Endothelial cell of umbilical vein (primary cell): Measurements from ENCODE around the gene BEND3. TPM values are rescaled to one million over a fixed set of nuclear protein-coding genes. Genes with fewer than 3 reads are reported as not detected.

Source experiments
- BruUV-seq: library from RNA; stranded (reverse); fragments of 400-500 nt; replicated peaks from 2 replicates; lab custom pipeline; 2021; lab: Mats Ljungman, UMichigan
- CTCF ChIA-PET: fragments of 300-600, 350-600 bp; sonication (Branson Sonifier 250); formaldehyde crosslinking; loops from one replicate; lab custom pipeline; 2021; ENCODE audit warnings: antibody characterized with exemption, inconsistent platforms; lab: Charles Lee
- POLR2A ChIA-PET: fragments of 300-600, 350-600 bp; sonication (Branson Sonifier 250); formaldehyde crosslinking; loops from one replicate; lab custom pipeline; 2021; ENCODE audit warnings: antibody characterized with exemption, inconsistent platforms; lab: Charles Lee
- DNase-seq: peaks from one replicate; pipeline ENCODE4 v3.0.0-alpha.2; 2011; ENCODE audit warnings: low read depth, low spot score
- FAIRE-seq: peaks from 2 replicates; lab custom pipeline; 2011; peaks lifted over from hg19 to GRCh38; lab: Jason Lieb, UNC
- H2AFZ ChIP-seq: 2 replicates; pipeline ENCODE4 v1.6.0; 2012; ENCODE audit warnings: low read depth, low read length, control low read depth, inconsistent platforms
- H3K27ac ChIP-seq: 2 replicates; pipeline ENCODE4 v1.5.1; 2011; ENCODE audit warnings: low read depth, mild to moderate bottlenecking, control low read depth, low read length, moderate library complexity; ENCODE audit not compliant: insufficient read depth
- H3K27me3 ChIP-seq, 2 experiments: 2 replicates each; pipeline versions ENCODE4 v1.6.0 to v1.6.1; 2011; ENCODE audit warnings: low read length in 2 of 2, mixed read lengths in 1 of 2; ENCODE audit not compliant: control insufficient read depth in 2 of 2, insufficient read depth in 2 of 2
- H3K36me3 ChIP-seq, 2 experiments: 2 replicates in 1 of 2; 3 replicates in 1 of 2; pipeline ENCODE4 v1.5.1; 2011; ENCODE audit warnings: low read length in 2 of 2, mild to moderate bottlenecking in 1 of 2, moderate library complexity in 1 of 2; ENCODE audit not compliant: control insufficient read depth in 2 of 2, insufficient read depth in 2 of 2; ENCODE audit errors: extremely low read depth in 1 of 2
- H3K4me1 ChIP-seq: 3 replicates; pipeline ENCODE4 v1.5.1; 2011; ENCODE audit warnings: mild to moderate bottlenecking, low read length; ENCODE audit not compliant: control insufficient read depth, insufficient read depth; ENCODE audit errors: extremely low read depth
- H3K4me2 ChIP-seq: 2 replicates; pipeline ENCODE4 v1.6.1; 2011; ENCODE audit warnings: low read length, control low read depth, mixed read lengths; ENCODE audit not compliant: insufficient read depth
- H3K4me3 ChIP-seq, 3 experiments: fragments of 200-600 bp in 1 of 3; sonication (generic), shearing (Covaris generic) in 1 of 3; replicated peaks in 1 of 3; 2 replicates each; pipeline ENCODE4 v1.5.1; 2011 to 2016; ENCODE audit warnings: control low read depth in 3 of 3, low read length in 3 of 3, mild to moderate bottlenecking in 2 of 3, inconsistent platforms in 1 of 3, low read depth in 1 of 3, moderate library complexity in 1 of 3; ENCODE audit not compliant: insufficient read depth in 1 of 3
- H3K79me2 ChIP-seq: 2 replicates; pipeline ENCODE4 v1.6.0; 2012; ENCODE audit warnings: low read length, inconsistent platforms; ENCODE audit not compliant: control insufficient read depth, insufficient read depth
- H3K9ac ChIP-seq: replicated peaks from 2 replicates; pipeline ENCODE3; 2011; ENCODE audit warnings: low read length, control low read depth; ENCODE audit not compliant: insufficient read depth; ENCODE audit errors: extremely low read depth
- H3K9me1 ChIP-seq: replicated peaks from 3 replicates; pipeline ENCODE4 v1.6.0; 2011; ENCODE audit warnings: mild to moderate bottlenecking, low read length; ENCODE audit not compliant: control insufficient read depth, insufficient read depth; ENCODE audit errors: extremely low read depth
- H3K9me3 ChIP-seq: replicated peaks from 2 replicates; pipeline ENCODE4 v1.5.1; 2012; ENCODE audit warnings: low read length, inconsistent platforms; ENCODE audit not compliant: control insufficient read depth, insufficient read depth
- H4K20me1 ChIP-seq: replicated peaks from 2 replicates; pipeline ENCODE3; 2011; ENCODE audit warnings: mild to moderate bottlenecking, low read length; ENCODE audit not compliant: control insufficient read depth, insufficient read depth; ENCODE audit errors: extremely low read depth
- EZH2 ChIP-seq: IDR thresholded peaks from 2 replicates; pipeline ENCODE4 v1.6.1; 2012; ENCODE audit warnings: borderline replicate concordance, low read depth, mild to moderate bottlenecking, moderate library complexity, low read length, inconsistent platforms; ENCODE audit not compliant: severe bottlenecking
- FOS ChIP-seq: IDR thresholded peaks from 2 replicates; pipeline ENCODE4 v1.6.1; 2011; ENCODE audit warnings: mild to moderate bottlenecking, low read length, moderate library complexity, borderline replicate concordance; ENCODE audit not compliant: insufficient read depth
- GATA2 ChIP-seq: IDR thresholded peaks from 2 replicates; pipeline ENCODE4 v1.7.0; 2011; ENCODE audit warnings: low read depth, mild to moderate bottlenecking, moderate library complexity, mixed read lengths, low read length; ENCODE audit not compliant: insufficient read length, insufficient read depth
- JUN ChIP-seq: IDR thresholded peaks from 2 replicates; pipeline ENCODE4 v1.6.1; 2011; ENCODE audit warnings: borderline replicate concordance, low read depth; ENCODE audit not compliant: insufficient read length, insufficient read depth
- MYC ChIP-seq: IDR thresholded peaks from one replicate; pipeline ENCODE4 v1.6.1; 2011; ENCODE audit warnings: mild to moderate bottlenecking, low read depth, low read length
- POLR2A ChIP-seq: IDR thresholded peaks from 2 replicates; pipeline ENCODE4 v1.6.1; 2012; ENCODE audit warnings: low read depth, mild to moderate bottlenecking, control low read depth, low read length
- POLR2AphosphoS5 ChIP-seq: IDR thresholded peaks from 2 replicates; pipeline ENCODE4 v1.6.1; 2012; ENCODE audit warnings: low read depth, mild to moderate bottlenecking, control low read depth, low read length, moderate library complexity; ENCODE audit not compliant: insufficient read depth
- dilution Hi-C: fragments of 300-500 bp; cut with MboI; formaldehyde crosslinking; loops from one replicate; pipeline ENCODE4 v1.15.0; 2019; ENCODE audit warnings: low sequenced_read_pairs; ENCODE audit not compliant: extremely low pct_ligation_motif_present
- intact Hi-C: fragments of 100-400 bp; cut with micrococcal nuclease; formaldehyde crosslinking; loops from one replicate; pipeline ENCODE4 v1.10.0; 2022
- polyA plus RNA-seq, 4 experiments: library from polyadenylated mRNA; depleted of rRNA in 3 of 4; stranded (reverse) in 3 of 4; unstranded in 1 of 4; fragments of >200 nt; gene quantifications; 2 replicates each; pipeline versions ENCODE4 v1.2.1 to v1.2.3, GENCODE V29; 2011 to 2012; ENCODE audit warnings: missing spikeins in 1 of 4
- total RNA-seq: library from RNA; stranded (reverse); gene quantifications from 2 replicates; pipeline ENCODE4 v1.2.3, GENCODE V29; 2021
- TF ChIP-seq, protein P1 (sequence below), 2 donors: IDR thresholded peaks; 1 replicate in 1 of 2; 2 replicates in 1 of 2; pipeline ENCODE4 v1.5.1; 2011; ENCODE audit warnings: low read length in 2 of 2, mild to moderate bottlenecking in 2 of 2, moderate library complexity in 2 of 2, control low read depth in 1 of 2, inconsistent platforms in 1 of 2, low read depth in 1 of 2; ENCODE audit not compliant: insufficient read depth in 1 of 2; ENCODE audit errors: extremely low read depth in 1 of 2
- TF ChIP-seq, protein P2 (sequence below): IDR thresholded peaks from 2 replicates; pipeline ENCODE4 v1.6.1; 2011; ENCODE audit not compliant: insufficient read depth, insufficient read length

Gene BEND3
- total and polyA plus RNA-seq, 2 donors (not counting 3 experiments of a cell fraction or from before 2014, with no cell fraction given), result 1.6 to 4.8 TPM

DNA sequence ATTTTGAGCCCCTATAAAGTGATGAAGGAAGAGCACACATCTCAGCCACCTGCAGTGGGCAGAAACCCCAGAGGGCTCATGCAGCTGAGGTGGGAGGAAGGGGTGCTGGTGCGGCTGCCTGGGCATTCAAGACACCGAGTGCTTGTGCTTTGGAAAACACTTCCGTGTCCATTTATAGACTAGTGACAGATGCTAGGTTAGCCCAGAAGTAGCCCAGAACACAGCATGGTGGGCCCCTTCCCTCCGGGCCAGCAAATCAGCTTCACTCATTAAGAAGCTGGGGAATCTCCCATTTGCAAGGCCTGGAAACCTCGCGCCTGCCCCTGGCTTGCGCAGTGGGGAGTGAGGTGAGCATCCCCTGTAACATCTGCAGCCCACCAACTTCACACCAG lies 12.9 kb downstream of the BEND3 start:
- ChIA-PET POLR2A (no interaction called here), CTCF (interaction anchor here (2.0 kb wide), 1 partner anchor 12 kb away, joined by 15 read pairs; no protein-coding TSS in a partner anchor)
- Histone ChIP-seq H3K27ac (no peak overlapping the region), H3K9me1 (no peaks in the 10 kb centered on the region), H2AFZ (no peak overlapping the region), H4K20me1 (no peaks in the 10 kb centered on the region), H3K4me1 (no peaks in the 10 kb centered on the region), H3K4me2 (no peak overlapping the region), H3K79me2 (no peaks in the 10 kb centered on the region), H3K36me3 (no peaks in the 10 kb centered on the region), H3K9me3 (no peaks in the 10 kb centered on the region), H3K27me3 (no peaks in the 10 kb centered on the region), H3K4me3 (no peak overlapping the region), H3K9ac (no peak overlapping the region)
- DNase-seq, result no peak
- no TSS peak for BruUV-seq
- no peak for FAIRE-seq
- TF ChIP-seq, protein P1, sequence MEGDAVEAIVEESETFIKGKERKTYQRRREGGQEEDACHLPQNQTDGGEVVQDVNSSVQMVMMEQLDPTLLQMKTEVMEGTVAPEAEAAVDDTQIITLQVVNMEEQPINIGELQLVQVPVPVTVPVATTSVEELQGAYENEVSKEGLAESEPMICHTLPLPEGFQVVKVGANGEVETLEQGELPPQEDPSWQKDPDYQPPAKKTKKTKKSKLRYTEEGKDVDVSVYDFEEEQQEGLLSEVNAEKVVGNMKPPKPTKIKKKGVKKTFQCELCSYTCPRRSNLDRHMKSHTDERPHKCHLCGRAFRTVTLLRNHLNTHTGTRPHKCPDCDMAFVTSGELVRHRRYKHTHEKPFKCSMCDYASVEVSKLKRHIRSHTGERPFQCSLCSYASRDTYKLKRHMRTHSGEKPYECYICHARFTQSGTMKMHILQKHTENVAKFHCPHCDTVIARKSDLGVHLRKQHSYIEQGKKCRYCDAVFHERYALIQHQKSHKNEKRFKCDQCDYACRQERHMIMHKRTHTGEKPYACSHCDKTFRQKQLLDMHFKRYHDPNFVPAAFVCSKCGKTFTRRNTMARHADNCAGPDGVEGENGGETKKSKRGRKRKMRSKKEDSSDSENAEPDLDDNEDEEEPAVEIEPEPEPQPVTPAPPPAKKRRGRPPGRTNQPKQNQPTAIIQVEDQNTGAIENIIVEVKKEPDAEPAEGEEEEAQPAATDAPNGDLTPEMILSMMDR (IDR thresholded peaks at IDR 0.05; ENCODE audit: extremely low read depth in 1 of 2, insufficient read depth in 1 of 2, low read depth in 1 of 2, low read length in 2 of 2), result no peak
- TF ChIP-seq POLR2AphosphoS5, result no peak
- no peak for TF ChIP-seq MYC
- no peak for TF ChIP-seq JUN
- no peak for TF ChIP-seq GATA2
- TF ChIP-seq, protein P2, sequence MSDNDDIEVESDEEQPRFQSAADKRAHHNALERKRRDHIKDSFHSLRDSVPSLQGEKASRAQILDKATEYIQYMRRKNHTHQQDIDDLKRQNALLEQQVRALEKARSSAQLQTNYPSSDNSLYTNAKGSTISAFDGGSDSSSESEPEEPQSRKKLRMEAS, result no peak
- no peak for TF ChIP-seq FOS
- no peak for TF ChIP-seq EZH2
- no peak for TF ChIP-seq POLR2A
- dilution Hi-C loops, result no loop called here
- intact Hi-C loops, result no loop called here
